Upper lobe of left lung (tissue), 4 donors: ENCODE data around the gene SNX20.

ENCODE experiments used
- CTCF ChIP-seq, 6 experiments: fragments of 450-650 bp in 4 of 6; fragments of 200-600 bp in 2 of 6; sonication (generic) in 2 of 6; IDR thresholded peaks; one replicate each; pipeline ENCODE4 v1.5.1; 2016 to 2019; ENCODE audit warnings: antibody characterized with exemption in 6 of 6
- EP300 ChIP-seq, 4 donors: sonication (generic); formaldehyde crosslinking; IDR thresholded peaks; one replicate each; pipeline ENCODE4 v1.5.1; 2017; ENCODE audit warnings: antibody characterized with exemption in 4 of 4, control low read depth in 2 of 4
- POLR2A ChIP-seq, 4 donors: fragments of 450-650 bp; IDR thresholded peaks; one replicate each; pipeline ENCODE4 v1.5.1; 2016 to 2017; ENCODE audit warnings: antibody characterized with exemption in 4 of 4, mild to moderate bottlenecking in 2 of 4
- POLR2AphosphoS5 ChIP-seq, 2 donors: sonication (generic); formaldehyde crosslinking; IDR thresholded peaks; one replicate each; pipeline ENCODE4 v1.5.1; 2017; ENCODE audit warnings: antibody characterized with exemption in 2 of 2

GRCh38 chr16:50646345-50646744, 34.8 kb downstream of the SNX20 start:
- TF ChIP-seq CTCF (IDR thresholded peaks at IDR 0.05) = no peak
- TF ChIP-seq POLR2A (IDR thresholded peaks at IDR 0.05) = no peak
- no peak for TF ChIP-seq EP300 (IDR thresholded peaks at IDR 0.05)
- no peak for TF ChIP-seq POLR2AphosphoS5 (IDR thresholded peaks at IDR 0.05)
